HEK293 (cell line): Measurements from ENCODE around the gene RBM10.

Experiments
- CTCF ChIA-PET: fragments of 350-600 bp; formaldehyde crosslinking; extraction: SDS; loops from one replicate; lab custom pipeline; 2021; ENCODE audit warnings: antibody characterized with exemption; lab: Yijun Ruan, JAX
- POLR2A ChIA-PET: fragments of 300-600 bp; formaldehyde crosslinking; extraction: SDS; loops from one replicate; lab custom pipeline; 2020; ENCODE audit warnings: antibody characterized with exemption, inconsistent platforms; lab: Yijun Ruan, JAX
- H3K27ac ChIP-seq: fragments of 200-500 bp; sonication (Bioruptor generic); 2 replicates; pipeline ENCODE4 v1.5.1; 2014; ENCODE audit warnings: low read depth, low read length, control low read depth, inconsistent platforms; ENCODE audit errors: extremely low read depth
- H3K36me3 ChIP-seq, 2 experiments: fragments of 200-500 bp in 1 of 2; sonication (Bioruptor generic) in 1 of 2; 1 replicate in 1 of 2; 2 replicates in 1 of 2; pipeline ENCODE4 v1.5.1; 2014 to 2017; ENCODE audit warnings: inconsistent platforms in 2 of 2, low read length in 2 of 2; ENCODE audit not compliant: control insufficient read depth in 2 of 2, insufficient read depth in 1 of 2
- H3K4me1 ChIP-seq: fragments of 200-500 bp; sonication (Bioruptor generic); 2 replicates; pipeline ENCODE4 v1.5.1; 2014; ENCODE audit warnings: mild to moderate bottlenecking, low read length, inconsistent platforms; ENCODE audit not compliant: control insufficient read depth, insufficient read depth
- H3K4me3 ChIP-seq: 2 replicates; pipeline ENCODE4 v1.5.1; 2011; ENCODE audit warnings: low read depth, mild to moderate bottlenecking, control low read depth, low read length, moderate library complexity
- H3K9me3 ChIP-seq: fragments of 200-500 bp; sonication (Bioruptor generic); 2 replicates; pipeline ENCODE4 v1.5.1; 2014; ENCODE audit warnings: low read depth, low read length, inconsistent platforms; ENCODE audit not compliant: control insufficient read depth, insufficient read depth
- EGR2 ChIP-seq: fragments of 450-650 bp; formaldehyde crosslinking; IDR thresholded peaks from 2 replicates; pipeline ENCODE4 v1.5.1; 2016; ENCODE audit warnings: low read depth, missing biosample characterization, missing genetic modification characterization
- FEZF1 ChIP-seq: fragments of 450-650 bp; formaldehyde crosslinking; IDR thresholded peaks from 2 replicates; pipeline ENCODE4 v1.5.1; 2016; ENCODE audit warnings: missing biosample characterization, missing genetic modification characterization
- HOXD13 ChIP-seq: sonication (generic); formaldehyde crosslinking; IDR thresholded peaks from 2 replicates; pipeline ENCODE4 v1.8.0; 2022; ENCODE audit warnings: missing genetic modification reagents, borderline replicate concordance
- KLF16 ChIP-seq: fragments of 450-650 bp; formaldehyde crosslinking; IDR thresholded peaks from 2 replicates; pipeline ENCODE4 v1.5.1; 2017; ENCODE audit warnings: missing biosample characterization, missing genetic modification characterization
- PRDM4 ChIP-seq: fragments of 450-650 bp; formaldehyde crosslinking; IDR thresholded peaks from 2 replicates; pipeline ENCODE4 v1.5.1; 2017; ENCODE audit warnings: missing biosample characterization, missing genetic modification characterization
- SETDB1 ChIP-seq: IDR thresholded peaks from one replicate; pipeline ENCODE4 v1.6.1; 2017; ENCODE audit warnings: mild to moderate bottlenecking, low read length, moderate library complexity, mixed read lengths; ENCODE audit not compliant: insufficient read length
- YY2 ChIP-seq: fragments of 450-650 bp; formaldehyde crosslinking; IDR thresholded peaks from 2 replicates; pipeline ENCODE4 v1.5.1; 2016; ENCODE audit warnings: missing biosample characterization, missing genetic modification characterization
- ZBTB11 ChIP-seq: fragments of 450-650 bp; formaldehyde crosslinking; conservative IDR thresholded peaks from 2 replicates; pipeline ENCODE4 v1.5.1; 2016; ENCODE audit warnings: low read depth, missing biosample characterization, missing genetic modification characterization
- ZNF140 ChIP-seq: fragments of 450-650 bp; formaldehyde crosslinking; IDR thresholded peaks from 2 replicates; pipeline ENCODE4 v1.5.1; 2016; ENCODE audit warnings: missing biosample characterization, missing genetic modification characterization
- ZNF184 ChIP-seq: fragments of 450-650 bp; IDR thresholded peaks from 2 replicates; pipeline ENCODE4 v1.5.1; 2018; ENCODE audit warnings: missing biosample characterization, mild to moderate bottlenecking, missing genetic modification characterization
- ZNF2 ChIP-seq: fragments of 450-650 bp; formaldehyde crosslinking; IDR thresholded peaks from 2 replicates; pipeline ENCODE4 v1.5.1; 2016; ENCODE audit warnings: missing biosample characterization, missing genetic modification characterization
- ZNF24 ChIP-seq: fragments of 450-650 bp; formaldehyde crosslinking; IDR thresholded peaks from 2 replicates; pipeline ENCODE4 v1.5.1; 2016; ENCODE audit warnings: missing biosample characterization, missing genetic modification characterization
- ZNF266 ChIP-seq: fragments of 450-650 bp; formaldehyde crosslinking; IDR thresholded peaks from 2 replicates; pipeline ENCODE4 v1.5.1; 2016; ENCODE audit warnings: missing biosample characterization, missing genetic modification characterization, low read depth
- ZNF274 ChIP-seq, 2 experiments: fragments of 200-500 bp in 1 of 2; fragments of 450-650 bp in 1 of 2; sonication (Bioruptor generic) in 1 of 2; formaldehyde crosslinking in 1 of 2; IDR thresholded peaks; 2 replicates each; pipeline versions ENCODE4 v1.5.1 to v1.6.1; 2014 to 2016; ENCODE audit warnings: borderline replicate concordance in 1 of 2, inconsistent platforms in 1 of 2, low read length in 1 of 2, missing biosample characterization in 1 of 2, missing genetic modification characterization in 1 of 2
- ZNF280C ChIP-seq: fragments of 450-650 bp; formaldehyde crosslinking; IDR thresholded peaks from 2 replicates; pipeline ENCODE4 v1.5.1; 2016; ENCODE audit warnings: missing biosample characterization, missing genetic modification characterization
- ZNF521 ChIP-seq: fragments of 450-650 bp; formaldehyde crosslinking; IDR thresholded peaks from 2 replicates; pipeline ENCODE4 v1.5.1; 2017; ENCODE audit warnings: missing biosample characterization, mild to moderate bottlenecking, missing genetic modification characterization
- ZNF654 ChIP-seq: fragments of 450-650 bp; formaldehyde crosslinking; IDR thresholded peaks from 2 replicates; pipeline ENCODE4 v1.5.1; 2016; ENCODE audit warnings: low read depth, missing biosample characterization, missing genetic modification characterization
- ZNF777 ChIP-seq: fragments of 450-650 bp; formaldehyde crosslinking; IDR thresholded peaks from 2 replicates; pipeline ENCODE4 v1.5.1; 2017; ENCODE audit warnings: missing biosample characterization, missing genetic modification characterization, borderline replicate concordance
- ZNF830 ChIP-seq: fragments of 450-650 bp; IDR thresholded peaks from 2 replicates; pipeline ENCODE4 v1.5.0; 2018; ENCODE audit warnings: missing biosample characterization, missing genetic modification characterization, low read depth, mild to moderate bottlenecking, moderate library complexity

RBM10 gene

GRCh38 chrX:47218920-47219815 lies 74.1 kb downstream of the RBM10 start (continued):
- TF ChIP-seq HOXD13 (CRISPR knock-in tag) (no peak), ZNF274 (IDR thresholded peaks at IDR 0.05; ENCODE audit: low read length) (no peak), ZNF274 (tag by site-specific recombination; IDR thresholded peaks at IDR 0.05; ENCODE audit: borderline replicate concordance) (no peak), ZNF280C (tag by site-specific recombination) (no peak), ZNF184 (0 out of 2 replicates have a peak, but pooled peaks have one; percentile 27), YY2 (tag by site-specific recombination) (no peak), ZNF140 (tag by site-specific recombination) (no peak), FEZF1 (no peak), ZNF2 (tag by site-specific recombination) (peak; percentile 48; the same call in 1 of the 2 replicates), KLF16 (no peak)

GRCh38 chrX:47221756-47222155 lies 76.7 kb downstream of the RBM10 start:
- POLR2A ChIA-PET, result interaction anchor here (1.1 to 4.6 kb wide), 2 partner anchors 10 to 16 kb away, joined by 3 to 124 read pairs; partner anchors contain the start of gene USP11
- CTCF ChIA-PET, result no interaction called here
- TF ChIP-seq EGR2 (tag by site-specific recombination), result no peak
- no peak for TF ChIP-seq ZNF521 (tag by site-specific recombination)
- no peak for TF ChIP-seq ZBTB11 (tag by site-specific recombination)
- no peak for TF ChIP-seq ZNF24 (tag by site-specific recombination)
- TF ChIP-seq, all 188 proteins: peak for 0
- Histone ChIP-seq H3K4me1 (peaks cover 7% of the 10 kb centered on the region; the same call in 1 of the 2 replicates), H3K9me3 (no peaks in the 10 kb centered on the region), H3K27ac (no peak overlapping the region), H3K36me3 (peaks cover 38 to 72% of the 10 kb centered on the region in 2 experiments), H3K4me3 (no peak overlapping the region)

- peaks cover 44 to 80% of the 10 kb centered on the region in 2 experiments for H3K36me3 ChIP-seq
- POLR2A ChIA-PET, result interaction anchor here (0.7 to 1.1 kb wide), 2 partner anchors 9 to 12 kb away, joined by 3 to 4 read pairs; no protein-coding TSS in a partner anchor
- H3K4me3 ChIP-seq, result no peak overlapping the region
- H3K27ac ChIP-seq, result no peak overlapping the region
- CTCF ChIA-PET, result no interaction called here
- no peaks in the 10 kb centered on the region for H3K9me3 ChIP-seq
- peaks cover 4% of the 10 kb centered on the region; the same call in 1 of the 2 replicates for H3K4me1 ChIP-seq
- TF ChIP-seq ZNF654 (tag by site-specific recombination) (no peak), ZNF830 (tag by site-specific recombination) (no peak), PRDM4 (tag by site-specific recombination) (no peak), ZNF777 (tag by site-specific recombination) (no peak), SETDB1 (no peak), ZNF266 (tag by site-specific recombination) (no peak)
These were observed 77.8 kb downstream of the RBM10 start for GRCh38 chrX:47222751-47223350.
